Neural cell (in vitro differentiated cells): ENCODE measurements around the gene ST6GALNAC3. TPM values are rescaled to one million over a fixed set of nuclear protein-coding genes. Genes with fewer than 3 reads are reported as not detected.

Experiments
- H2AFZ ChIP-seq: fragments of 200-600, 300-800 bp; sonication (generic), shearing (Covaris generic); 2 replicates; pipeline ENCODE4 v1.6.0; 2014; ENCODE audit warnings: low read depth, mild to moderate bottlenecking, antibody characterized with exemption, low read length, moderate library complexity
- H3F3A ChIP-seq: fragments of 200-600 bp; shearing (Covaris generic); 2 replicates; pipeline ENCODE4 v1.6.1; 2016; ENCODE audit warnings: mild to moderate bottlenecking, moderate library complexity, mixed read lengths, antibody characterized with exemption, low read length; ENCODE audit not compliant: insufficient read depth, poor library complexity, severe bottlenecking
- H3K27ac ChIP-seq: fragments of 200-600, 300-800 bp; sonication (generic), shearing (Covaris generic); 2 replicates; pipeline ENCODE4 v1.5.1; 2014; ENCODE audit warnings: mild to moderate bottlenecking, low read length, moderate library complexity
- H3K27me3 ChIP-seq: fragments of 300-800, 200-600 bp; sonication (generic), shearing (Covaris generic); 2 replicates; pipeline ENCODE4 v1.6.0; 2014; ENCODE audit warnings: mild to moderate bottlenecking, low read depth, low read length, moderate library complexity; ENCODE audit not compliant: insufficient read depth
- H3K36me3 ChIP-seq: fragments of 300-800, 200-600 bp; sonication (generic), shearing (Covaris generic); 2 replicates; pipeline ENCODE4 v1.5.1; 2014; ENCODE audit warnings: mild to moderate bottlenecking, antibody characterized with exemption, low read length, moderate library complexity; ENCODE audit not compliant: insufficient read depth
- H3K4me2 ChIP-seq: fragments of 300-800, 200-600 bp; sonication (generic), shearing (Covaris generic); 2 replicates; pipeline ENCODE4 v1.6.0; 2014; ENCODE audit warnings: mild to moderate bottlenecking, low read length
- H3K4me3 ChIP-seq: fragments of 300-800, 200-600 bp; sonication (generic), shearing (Covaris generic); 2 replicates; pipeline ENCODE4 v1.5.1; 2014; ENCODE audit warnings: mild to moderate bottlenecking, low read length, moderate library complexity
- H3K79me2 ChIP-seq: fragments of 200-600 bp; shearing (Covaris generic); replicated peaks from 2 replicates; pipeline ENCODE4 v1.6.0; 2014; ENCODE audit warnings: mild to moderate bottlenecking, low read length, moderate library complexity; ENCODE audit not compliant: insufficient read depth
- H3K9ac ChIP-seq: fragments of 300-800, 200-600 bp; sonication (generic), shearing (Covaris generic); 2 replicates; pipeline ENCODE4 v1.6.1; 2016; ENCODE audit warnings: mild to moderate bottlenecking, low read length, mixed read lengths
- H3K9me2 ChIP-seq: fragments of 200-600 bp; shearing (Covaris generic); 2 replicates; pipeline ENCODE4 v1.6.1; 2016; ENCODE audit warnings: mild to moderate bottlenecking, low read length, mixed read lengths; ENCODE audit not compliant: insufficient read depth
- H3K9me3 ChIP-seq: fragments of 200-600, 300-800 bp; sonication (generic), shearing (Covaris generic); 2 replicates; pipeline ENCODE4 v1.6.1; 2016; ENCODE audit warnings: mild to moderate bottlenecking, mixed run types, low read length, moderate library complexity, mixed read lengths
- H4K20me1 ChIP-seq: fragments of 200-600 bp; shearing (Covaris generic); 2 replicates; pipeline ENCODE4 v1.6.1; 2016; ENCODE audit warnings: mild to moderate bottlenecking, mixed run types; ENCODE audit not compliant: insufficient read depth
- CTCF ChIP-seq: fragments of 450-650 bp; IDR thresholded peaks from 2 replicates; pipeline ENCODE4 v1.5.1; 2014; ENCODE audit warnings: antibody characterized with exemption, mild to moderate bottlenecking, moderate library complexity; ENCODE audit not compliant: poor library complexity, severe bottlenecking
- EP300 ChIP-seq: fragments of 450-650 bp; conservative IDR thresholded peaks from 2 replicates; pipeline ENCODE4 v1.6.1; 2014; ENCODE audit warnings: antibody characterized with exemption, mild to moderate bottlenecking, moderate library complexity; ENCODE audit not compliant: poor library complexity, severe bottlenecking
- EZH2 ChIP-seq: fragments of 200-600, 300-800 bp; shearing (Covaris generic), sonication (generic); IDR thresholded peaks from 2 replicates; pipeline ENCODE4 v1.6.1; 2014; ENCODE audit warnings: antibody characterized with exemption, low read length, borderline replicate concordance, mild to moderate bottlenecking; ENCODE audit not compliant: insufficient read depth, poor library complexity, severe bottlenecking
- MXI1 ChIP-seq: fragments of 450-650 bp; conservative IDR thresholded peaks from 2 replicates; pipeline ENCODE4 v1.6.1; 2014; ENCODE audit warnings: antibody characterized with exemption, mild to moderate bottlenecking; ENCODE audit not compliant: poor library complexity, severe bottlenecking
- POLR2AphosphoS5 ChIP-seq: IDR thresholded peaks from 2 replicates; pipeline ENCODE4 v1.6.1; 2012
- RAD21 ChIP-seq: fragments of 450-650 bp; conservative IDR thresholded peaks from 2 replicates; pipeline ENCODE4 v1.6.1; 2014; ENCODE audit warnings: antibody characterized with exemption, mild to moderate bottlenecking, moderate library complexity
- REST ChIP-seq: IDR thresholded peaks from 2 replicates; pipeline ENCODE4 v1.6.1; 2012; ENCODE audit warnings: borderline replicate concordance
- SMC3 ChIP-seq: fragments of 450-650 bp; conservative IDR thresholded peaks from 2 replicates; pipeline ENCODE4 v1.6.1; 2014; ENCODE audit warnings: antibody characterized with exemption, mild to moderate bottlenecking, moderate library complexity; ENCODE audit not compliant: poor library complexity
- TAF1 ChIP-seq: IDR thresholded peaks from 2 replicates; pipeline ENCODE4 v1.6.1; 2012; ENCODE audit warnings: low read depth
- polyA plus RNA-seq: library from polyadenylated mRNA; depleted of rRNA; stranded (reverse); fragments of >200 nt; gene quantifications from 2 replicates; pipeline ENCODE4 v1.2.3, GENCODE V29; 2014

ST6GALNAC3 gene
- polyA plus RNA-seq, 1 donor from 2014 or later: 3.6 TPM

GRCh38 chr1:76189310-76189709 lies 114.8 kb downstream of the ST6GALNAC3 start:
- no peak overlapping the region for H3K4me3 ChIP-seq

GRCh38 chr1:76190749-76191424 lies 116.3 kb downstream of the ST6GALNAC3 start:
- Histone ChIP-seq H3K4me2 (no peak overlapping the region), H3K4me3 (no peak overlapping the region)

More at GRCh38 chr1:76189310-76189709, 114.8 kb downstream of the ST6GALNAC3 start:
- Histone ChIP-seq H2AFZ (no peak overlapping the region), H3K4me2 (no peak overlapping the region), H3F3A (no peaks in the 10 kb centered on the region), H3K9ac (no peak overlapping the region), H3K9me3 (no peaks in the 10 kb centered on the region), H3K79me2 (no peaks in the 10 kb centered on the region), H3K27me3 (no peaks in the 10 kb centered on the region), H3K9me2 (no peaks in the 10 kb centered on the region), H3K27ac (no peak overlapping the region), H4K20me1 (no peaks in the 10 kb centered on the region), H3K36me3 (no peaks in the 10 kb centered on the region)
- TF ChIP-seq MXI1 (no peak), RAD21 (no peak)

GRCh38 chr1:76191561-76191960 lies 117.0 kb downstream of the ST6GALNAC3 start:
- Histone ChIP-seq H3K9me2 (no peaks in the 10 kb centered on the region), H3K9me3 (no peaks in the 10 kb centered on the region), H3K27me3 (no peaks in the 10 kb centered on the region), H3K4me3 (no peak overlapping the region), H2AFZ (no peak overlapping the region), H3K36me3 (no peaks in the 10 kb centered on the region), H3K9ac (no peak overlapping the region), H3K4me2 (no peak overlapping the region), H4K20me1 (no peaks in the 10 kb centered on the region), H3K79me2 (no peaks in the 10 kb centered on the region), H3K27ac (no peak overlapping the region), H3F3A (no peaks in the 10 kb centered on the region)
- no peak for TF ChIP-seq TAF1
- TF ChIP-seq POLR2AphosphoS5: no peak
- TF ChIP-seq EP300: no peak
- TF ChIP-seq REST: no peak
- no peak for TF ChIP-seq EZH2
- no peak for TF ChIP-seq RAD21
- TF ChIP-seq CTCF: no peak
- TF ChIP-seq SMC3: no peak
- no peak for TF ChIP-seq MXI1

More at GRCh38 chr1:76190749-76191424, 116.3 kb downstream of the ST6GALNAC3 start:
- no peaks in the 10 kb centered on the region for H3K9me2 ChIP-seq
- no peak for TF ChIP-seq MXI1
- H3K36me3 ChIP-seq: no peaks in the 10 kb centered on the region
- no peaks in the 10 kb centered on the region for H3K27me3 ChIP-seq
- no peak overlapping the region for H2AFZ ChIP-seq
- no peaks in the 10 kb centered on the region for H3K9me3 ChIP-seq
- H3F3A ChIP-seq: no peaks in the 10 kb centered on the region
- H3K27ac ChIP-seq: no peak overlapping the region
- H3K79me2 ChIP-seq: no peaks in the 10 kb centered on the region
- H3K9ac ChIP-seq: no peak overlapping the region
- no peaks in the 10 kb centered on the region for H4K20me1 ChIP-seq
